ENCODE measurements around the gene WDTC1. TPM values are rescaled to one million over a fixed set of nuclear protein-coding genes. Genes with fewer than 3 reads are reported as not detected.

WDTC1 gene
- total and polyA plus RNA-seq, 2 experiments from 2014 or later, result 18.9 to 52.5 TPM

GRCh38 chr1:27331922-27332321 lies 97.5 kb downstream of the WDTC1 start:
- no peak for TF ChIP-seq CTCF (IDR thresholded peaks at IDR 0.05; ENCODE audit: low read depth, low read length)
- Histone ChIP-seq H3K36me3 (no peaks in the 10 kb centered on the region), H3K4me3 (no peak overlapping the region), H3K4me1 (ENCODE audit: low read depth) (no peaks in the 10 kb centered on the region), H3K27ac (peak overlapping the region; percentile 29), H3K9me3 (ENCODE audit: low read depth) (no peaks in the 10 kb centered on the region), H3K27me3 (no peaks in the 10 kb centered on the region)
- no peak for DNase-seq (ENCODE audit: low read depth in 1 of 2, low spot score in 1 of 2)

- Histone ChIP-seq H3K4me3 (no peak overlapping the region), H3K4me1 (ENCODE audit: low read depth) (no peaks in the 10 kb centered on the region), H3K9me3 (ENCODE audit: low read depth) (no peaks in the 10 kb centered on the region), H3K27me3 (no peaks in the 10 kb centered on the region), H3K36me3 (no peaks in the 10 kb centered on the region), H3K27ac (peak overlapping the region; percentile 29)
- TF ChIP-seq CTCF (IDR thresholded peaks at IDR 0.05; ENCODE audit: low read depth, low read length), result peak; percentile 91
- DNase-seq (ENCODE audit: low read depth in 1 of 2, low spot score in 1 of 2), result peak; percentile 54 to 75
These were observed 98.3 kb downstream of the WDTC1 start for GRCh38 chr1:27332536-27333281.

GRCh38 chr1:27333717-27334279 lies 99.4 kb downstream of the WDTC1 start:
- Histone ChIP-seq H3K36me3 (no peaks in the 10 kb centered on the region), H3K4me1 (ENCODE audit: low read depth) (peaks cover 2% of the 10 kb centered on the region), H3K27me3 (no peaks in the 10 kb centered on the region), H3K4me3 (no peak overlapping the region), H3K27ac (peak overlapping the region; percentile 3), H3K9me3 (ENCODE audit: low read depth) (no peaks in the 10 kb centered on the region)
- DNase-seq (ENCODE audit: low read depth in 1 of 2, low spot score in 1 of 2), result no peak
- TF ChIP-seq CTCF (IDR thresholded peaks at IDR 0.05; ENCODE audit: low read depth, low read length), result no peak

GRCh38 chr1:27335506-27336422 lies 101.3 kb downstream of the WDTC1 start:
- no peak overlapping the region for H3K27ac ChIP-seq
- TF ChIP-seq CTCF (IDR thresholded peaks at IDR 0.05; ENCODE audit: low read depth, low read length), result no peak
- no peaks in the 10 kb centered on the region for H3K36me3 ChIP-seq
- no peaks in the 10 kb centered on the region for H3K9me3 ChIP-seq (ENCODE audit: low read depth)
- no peaks in the 10 kb centered on the region for H3K27me3 ChIP-seq
- no peak for DNase-seq (ENCODE audit: low read depth in 1 of 2, low spot score in 1 of 2)
- H3K4me1 ChIP-seq (ENCODE audit: low read depth), result peaks cover 9% of the 10 kb centered on the region
- no peak overlapping the region for H3K4me3 ChIP-seq

GRCh38 chr1:27336756-27337155 lies 102.3 kb downstream of the WDTC1 start:
- H3K36me3 ChIP-seq, result no peaks in the 10 kb centered on the region
- no peak for DNase-seq (ENCODE audit: low read depth in 1 of 2, low spot score in 1 of 2)
- no peak overlapping the region for H3K4me3 ChIP-seq
- peaks cover 14% of the 10 kb centered on the region for H3K4me1 ChIP-seq (ENCODE audit: low read depth)
- TF ChIP-seq CTCF (IDR thresholded peaks at IDR 0.05; ENCODE audit: low read depth, low read length), result no peak
- H3K9me3 ChIP-seq (ENCODE audit: low read depth), result no peaks in the 10 kb centered on the region
- no peak overlapping the region for H3K27ac ChIP-seq
- H3K27me3 ChIP-seq, result no peaks in the 10 kb centered on the region

Measured in cardiac muscle cell (in vitro differentiated cells and primary cell).